ENCODE results near the gene CCL27.

DNA sequence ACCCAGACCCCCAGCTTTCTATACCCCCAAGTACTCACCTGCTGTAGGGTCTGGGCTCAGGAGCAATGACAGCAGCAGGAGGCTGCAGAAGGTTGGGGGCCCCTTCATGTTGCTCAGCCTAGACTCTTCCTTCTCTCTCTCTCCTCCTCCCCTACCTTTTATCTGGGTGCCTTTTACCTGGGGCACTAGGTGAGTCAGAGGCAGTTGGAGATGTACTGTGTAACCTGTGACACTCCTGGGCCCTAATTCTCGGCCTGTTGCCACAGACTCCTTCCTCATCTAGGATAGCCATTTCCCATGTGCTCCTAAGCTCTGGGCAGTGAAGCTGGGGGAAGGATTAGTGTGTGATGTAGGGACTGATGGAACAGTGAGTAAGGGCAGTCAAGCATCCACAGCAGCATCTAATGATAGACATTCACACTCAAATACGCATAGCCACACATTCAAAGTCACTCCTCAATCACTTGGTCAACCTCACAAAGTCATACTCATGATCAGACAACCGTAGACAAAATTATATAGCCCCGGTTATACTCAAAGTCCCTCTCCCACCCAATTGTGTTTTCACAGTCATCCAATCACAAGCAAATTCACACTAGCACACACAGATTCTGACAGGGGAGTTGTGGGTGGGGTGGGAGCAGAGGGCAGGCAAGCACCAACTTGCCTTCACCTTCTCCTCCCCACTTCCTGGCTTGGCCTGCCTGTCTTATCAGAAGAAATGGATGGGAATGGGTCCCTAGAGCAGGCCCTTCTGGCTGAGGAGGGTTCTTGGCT is at the start of gene CCL27:
- TF ChIP-seq, protein P1, sequence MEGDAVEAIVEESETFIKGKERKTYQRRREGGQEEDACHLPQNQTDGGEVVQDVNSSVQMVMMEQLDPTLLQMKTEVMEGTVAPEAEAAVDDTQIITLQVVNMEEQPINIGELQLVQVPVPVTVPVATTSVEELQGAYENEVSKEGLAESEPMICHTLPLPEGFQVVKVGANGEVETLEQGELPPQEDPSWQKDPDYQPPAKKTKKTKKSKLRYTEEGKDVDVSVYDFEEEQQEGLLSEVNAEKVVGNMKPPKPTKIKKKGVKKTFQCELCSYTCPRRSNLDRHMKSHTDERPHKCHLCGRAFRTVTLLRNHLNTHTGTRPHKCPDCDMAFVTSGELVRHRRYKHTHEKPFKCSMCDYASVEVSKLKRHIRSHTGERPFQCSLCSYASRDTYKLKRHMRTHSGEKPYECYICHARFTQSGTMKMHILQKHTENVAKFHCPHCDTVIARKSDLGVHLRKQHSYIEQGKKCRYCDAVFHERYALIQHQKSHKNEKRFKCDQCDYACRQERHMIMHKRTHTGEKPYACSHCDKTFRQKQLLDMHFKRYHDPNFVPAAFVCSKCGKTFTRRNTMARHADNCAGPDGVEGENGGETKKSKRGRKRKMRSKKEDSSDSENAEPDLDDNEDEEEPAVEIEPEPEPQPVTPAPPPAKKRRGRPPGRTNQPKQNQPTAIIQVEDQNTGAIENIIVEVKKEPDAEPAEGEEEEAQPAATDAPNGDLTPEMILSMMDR (conservative IDR thresholded peaks at IDR 0.05 in 1 of 2, IDR thresholded peaks at IDR 0.05 in 1 of 2; ENCODE audit: low read depth in 1 of 2, low read length in 2 of 2): no peak
- no peak for TF ChIP-seq EZH2 (IDR thresholded peaks at IDR 0.05; ENCODE audit: low read length, missing control alignments)

All from fibroblast of lung (primary cell).